HG02678 (cell line): ENCODE data around the gene PMP22.

Experiments
- ATAC-seq: cut with Tn5 transposase; IDR thresholded peaks from one replicate; pipeline ENCODE4 v1.9.1; 2021; ENCODE audit warnings: mild to moderate bottlenecking, moderate library complexity; ENCODE audit not compliant: unreplicated experiment

PMP22 gene

GRCh38 chr17:15265131-15265530 lies at the start of gene PMP22:
TSS of gene PMP22 (minus strand) at chr17:15265326. CDS start at chr17:15260727, 4,599 bp downstream.
- no peak for ATAC-seq

GRCh38 chr17:15311996-15312395 lies 46.9 kb upstream of the PMP22 start:
- ATAC-seq, result no peak

- no peak for ATAC-seq
Measured at GRCh38 chr17:15309793-15310192, 44.7 kb upstream of the PMP22 start.

GRCh38 chr17:15309236-15309635 lies 44.1 kb upstream of the PMP22 start:
- ATAC-seq, result no peak

- no peak for ATAC-seq
Measured at GRCh38 chr17:15308758-15309157, 43.6 kb upstream of the PMP22 start.

- no peak for ATAC-seq
Measured at GRCh38 chr17:15307710-15308111, 42.6 kb upstream of the PMP22 start.

- ATAC-seq, result no peak
Measured at GRCh38 chr17:15303851-15304250, 38.7 kb upstream of the PMP22 start.

- ATAC-seq, result no peak
Measured at GRCh38 chr17:15303268-15303667, 38.1 kb upstream of the PMP22 start.

- no peak for ATAC-seq
Measured at GRCh38 chr17:15301845-15302244, 36.7 kb upstream of the PMP22 start.

GRCh38 chr17:15298176-15298575 lies 33.0 kb upstream of the PMP22 start:
- ATAC-seq, result no peak

GRCh38 chr17:15293558-15293957 lies 28.4 kb upstream of the PMP22 start:
- ATAC-seq, result no peak

- no peak for ATAC-seq
Measured at GRCh38 chr17:15291674-15292361, 26.7 kb upstream of the PMP22 start.

- no peak for ATAC-seq
Measured at GRCh38 chr17:15290605-15291004, 25.5 kb upstream of the PMP22 start.

GRCh38 chr17:15289285-15290183 lies 24.4 kb upstream of the PMP22 start:
- no peak for ATAC-seq

- no peak for ATAC-seq
Measured at GRCh38 chr17:15288859-15289258, 23.7 kb upstream of the PMP22 start.

- no peak for ATAC-seq
Measured at GRCh38 chr17:15287538-15288267, 22.6 kb upstream of the PMP22 start.

GRCh38 chr17:15285466-15285865 lies 20.3 kb upstream of the PMP22 start:
- ATAC-seq, result no peak

- no peak for ATAC-seq
Measured at GRCh38 chr17:15284537-15284936, 19.4 kb upstream of the PMP22 start.

- ATAC-seq, result no peak
Measured at GRCh38 chr17:15284107-15284506, 19.0 kb upstream of the PMP22 start.

- ATAC-seq, result no peak
Measured at GRCh38 chr17:15281909-15282308, 16.8 kb upstream of the PMP22 start.

GRCh38 chr17:15278924-15279477 lies 13.9 kb upstream of the PMP22 start:
- no peak for ATAC-seq
